HT1080 (cell line): ENCODE results near the gene VWA7. TPM values are rescaled to one million over a fixed set of nuclear protein-coding genes. Genes with fewer than 3 reads are reported as not detected.
"Not testable (repeated sequence)": the region's sequence is repeated elsewhere in the genome, so short reads cannot be mapped to it uniquely, and the experiment has no call there.

Experiments
- DNase-seq: peaks from one replicate; pipeline ENCODE4 v3.0.0-alpha.2; 2015; ENCODE audit warnings: low read depth
- polyA plus RNA-seq, 2 experiments: library from polyadenylated mRNA; depleted of rRNA; stranded (reverse); fragments of >200 nt; gene quantifications; 2 replicates each; pipeline ENCODE4 v1.2.3, GENCODE V29; 2015
- total RNA-seq: library from RNA; depleted of rRNA; stranded (reverse); fragments of >200 nt; shearing (Covaris generic); gene quantifications from 2 replicates; pipeline ENCODE4 v1.2.3, GENCODE V29; 2014; rRNA removed

Gene VWA7
- total RNA-seq: 0.77 and 0.79 TPM in 2 replicates
- polyA plus RNA-seq (2015; cell fraction: cytosol; rRNA removed): 1.1 and 1.6 TPM in 2 replicates
- 3.0 and 3.4 TPM in 2 replicates for polyA plus RNA-seq (2015; cell fraction: nucleus; rRNA removed)

GRCh38 chr6:31776989-31777666 lies at the start of gene VWA7:
VWA7 (minus strand) TSS chr6:31777328; CDS start chr6:31776779, 549 bp downstream.
- DNase-seq: peak; percentile 87

GRCh38 chr6:31826793-31827285 lies 49.7 kb upstream of the VWA7 start:
- peak; percentile 87 for DNase-seq

GRCh38 chr6:31825553-31825952 lies 48.4 kb upstream of the VWA7 start:
- DNase-seq: no peak

- DNase-seq: not testable (repeated sequence)
Observed at GRCh38 chr6:31823592-31824196, 46.6 kb upstream of the VWA7 start.

GRCh38 chr6:31822036-31822821 lies 45.1 kb upstream of the VWA7 start:
- DNase-seq: peak; percentile 52

GRCh38 chr6:31821301-31822035 lies 44.3 kb upstream of the VWA7 start:
- DNase-seq: peak; percentile 53

GRCh38 chr6:31820399-31820798 lies 43.3 kb upstream of the VWA7 start:
- not testable (repeated sequence) for DNase-seq

GRCh38 chr6:31819871-31820299 lies 42.8 kb upstream of the VWA7 start:
- no peak for DNase-seq

- DNase-seq: not testable (repeated sequence)
Observed at GRCh38 chr6:31817929-31818511, 40.9 kb upstream of the VWA7 start.

- not testable (repeated sequence) for DNase-seq
Observed at GRCh38 chr6:31817133-31817928, 40.2 kb upstream of the VWA7 start.

- DNase-seq: peak; percentile 97
Observed at GRCh38 chr6:31815025-31815838, 38.1 kb upstream of the VWA7 start, which contains the start of the genes HSPA1A and HSPA1L. HSPA1A (plus strand) TSS chr6:31815543; CDS start chr6:31815757, 214 bp downstream. HSPA1L (minus strand) TSS chr6:31815283; CDS start chr6:31811972, 3,311 bp downstream.

- peak; percentile 92 for DNase-seq
Observed at GRCh38 chr6:31814677-31815024, 37.5 kb upstream of the VWA7 start.

- DNase-seq: no peak
Observed at GRCh38 chr6:31813465-31813849, 36.3 kb upstream of the VWA7 start.

- no peak for DNase-seq
Observed at GRCh38 chr6:31811645-31812044, 34.5 kb upstream of the VWA7 start.

- DNase-seq: not testable (repeated sequence)
Observed at GRCh38 chr6:31808599-31808998, 31.5 kb upstream of the VWA7 start.

GRCh38 chr6:31806470-31807272 lies 29.5 kb upstream of the VWA7 start, which contains the start of gene LSM2:
LSM2 (minus strand) TSS chr6:31806966; CDS start chr6:31806757, 209 bp downstream.
- DNase-seq: peak; percentile 98

GRCh38 chr6:31805939-31806469 lies 28.9 kb upstream of the VWA7 start:
- DNase-seq: no peak
